ENCODE data around the gene NOLC1. TPM values are rescaled to one million over a fixed set of nuclear protein-coding genes. Genes with fewer than 3 reads are reported as not detected.

The NOLC1 gene
- total RNA-seq, 1 experiment from 2014 or later = 165 TPM

DNA sequence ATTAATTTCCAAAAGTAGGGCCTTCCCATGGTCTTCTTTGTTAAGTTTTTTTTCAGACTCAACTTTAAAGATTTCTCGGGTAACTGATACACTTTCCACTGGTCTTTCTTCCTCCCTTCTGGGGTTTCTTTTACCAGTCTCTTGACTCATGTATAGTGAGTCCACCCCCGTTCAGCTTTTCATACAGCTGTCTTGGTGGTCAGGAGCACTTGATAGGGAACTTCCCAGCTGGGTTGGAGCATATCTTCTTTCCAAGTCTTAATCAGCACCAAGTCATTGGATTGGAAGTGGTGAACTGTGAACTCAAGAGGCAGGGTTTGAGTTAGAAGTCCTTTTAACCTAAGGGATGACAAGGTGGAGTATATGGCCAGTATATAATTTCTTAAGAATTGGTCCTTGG is 44.7 kb downstream of the NOLC1 start (continued):
- TF ChIP-seq JUN (CRISPR knock-in tag; IDR thresholded peaks at IDR 0.05) (no peak), NFATC4 (CRISPR knock-in tag; IDR thresholded peaks at IDR 0.05) (no peak), FOXP1 (CRISPR knock-in tag; IDR thresholded peaks at IDR 0.05; ENCODE audit: borderline replicate concordance) (no peak), NR3C1 (CRISPR knock-in tag; conservative IDR thresholded peaks at IDR 0.05; ENCODE audit: low read depth) (no peak)
- TF ChIP-seq, protein P1, sequence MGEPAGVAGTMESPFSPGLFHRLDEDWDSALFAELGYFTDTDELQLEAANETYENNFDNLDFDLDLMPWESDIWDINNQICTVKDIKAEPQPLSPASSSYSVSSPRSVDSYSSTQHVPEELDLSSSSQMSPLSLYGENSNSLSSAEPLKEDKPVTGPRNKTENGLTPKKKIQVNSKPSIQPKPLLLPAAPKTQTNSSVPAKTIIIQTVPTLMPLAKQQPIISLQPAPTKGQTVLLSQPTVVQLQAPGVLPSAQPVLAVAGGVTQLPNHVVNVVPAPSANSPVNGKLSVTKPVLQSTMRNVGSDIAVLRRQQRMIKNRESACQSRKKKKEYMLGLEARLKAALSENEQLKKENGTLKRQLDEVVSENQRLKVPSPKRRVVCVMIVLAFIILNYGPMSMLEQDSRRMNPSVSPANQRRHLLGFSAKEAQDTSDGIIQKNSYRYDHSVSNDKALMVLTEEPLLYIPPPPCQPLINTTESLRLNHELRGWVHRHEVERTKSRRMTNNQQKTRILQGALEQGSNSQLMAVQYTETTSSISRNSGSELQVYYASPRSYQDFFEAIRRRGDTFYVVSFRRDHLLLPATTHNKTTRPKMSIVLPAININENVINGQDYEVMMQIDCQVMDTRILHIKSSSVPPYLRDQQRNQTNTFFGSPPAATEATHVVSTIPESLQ (CRISPR knock-in tag; IDR thresholded peaks at IDR 0.05) = no peak
- TF ChIP-seq, protein P2, sequence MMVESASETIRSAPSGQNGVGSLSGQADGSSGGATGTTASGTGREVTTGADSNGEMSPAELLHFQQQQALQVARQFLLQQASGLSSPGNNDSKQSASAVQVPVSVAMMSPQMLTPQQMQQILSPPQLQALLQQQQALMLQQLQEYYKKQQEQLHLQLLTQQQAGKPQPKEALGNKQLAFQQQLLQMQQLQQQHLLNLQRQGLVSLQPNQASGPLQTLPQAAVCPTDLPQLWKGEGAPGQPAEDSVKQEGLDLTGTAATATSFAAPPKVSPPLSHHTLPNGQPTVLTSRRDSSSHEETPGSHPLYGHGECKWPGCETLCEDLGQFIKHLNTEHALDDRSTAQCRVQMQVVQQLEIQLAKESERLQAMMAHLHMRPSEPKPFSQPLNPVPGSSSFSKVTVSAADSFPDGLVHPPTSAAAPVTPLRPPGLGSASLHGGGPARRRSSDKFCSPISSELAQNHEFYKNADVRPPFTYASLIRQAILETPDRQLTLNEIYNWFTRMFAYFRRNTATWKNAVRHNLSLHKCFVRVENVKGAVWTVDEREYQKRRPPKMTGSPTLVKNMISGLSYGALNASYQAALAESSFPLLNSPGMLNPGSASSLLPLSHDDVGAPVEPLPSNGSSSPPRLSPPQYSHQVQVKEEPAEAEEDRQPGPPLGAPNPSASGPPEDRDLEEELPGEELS (CRISPR knock-in tag; IDR thresholded peaks at IDR 0.05) = no peak
- TF ChIP-seq, protein P3, sequence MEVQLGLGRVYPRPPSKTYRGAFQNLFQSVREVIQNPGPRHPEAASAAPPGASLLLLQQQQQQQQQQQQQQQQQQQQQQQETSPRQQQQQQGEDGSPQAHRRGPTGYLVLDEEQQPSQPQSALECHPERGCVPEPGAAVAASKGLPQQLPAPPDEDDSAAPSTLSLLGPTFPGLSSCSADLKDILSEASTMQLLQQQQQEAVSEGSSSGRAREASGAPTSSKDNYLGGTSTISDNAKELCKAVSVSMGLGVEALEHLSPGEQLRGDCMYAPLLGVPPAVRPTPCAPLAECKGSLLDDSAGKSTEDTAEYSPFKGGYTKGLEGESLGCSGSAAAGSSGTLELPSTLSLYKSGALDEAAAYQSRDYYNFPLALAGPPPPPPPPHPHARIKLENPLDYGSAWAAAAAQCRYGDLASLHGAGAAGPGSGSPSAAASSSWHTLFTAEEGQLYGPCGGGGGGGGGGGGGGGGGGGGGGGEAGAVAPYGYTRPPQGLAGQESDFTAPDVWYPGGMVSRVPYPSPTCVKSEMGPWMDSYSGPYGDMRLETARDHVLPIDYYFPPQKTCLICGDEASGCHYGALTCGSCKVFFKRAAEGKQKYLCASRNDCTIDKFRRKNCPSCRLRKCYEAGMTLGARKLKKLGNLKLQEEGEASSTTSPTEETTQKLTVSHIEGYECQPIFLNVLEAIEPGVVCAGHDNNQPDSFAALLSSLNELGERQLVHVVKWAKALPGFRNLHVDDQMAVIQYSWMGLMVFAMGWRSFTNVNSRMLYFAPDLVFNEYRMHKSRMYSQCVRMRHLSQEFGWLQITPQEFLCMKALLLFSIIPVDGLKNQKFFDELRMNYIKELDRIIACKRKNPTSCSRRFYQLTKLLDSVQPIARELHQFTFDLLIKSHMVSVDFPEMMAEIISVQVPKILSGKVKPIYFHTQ (CRISPR knock-in tag; IDR thresholded peaks at IDR 0.05) = no peak
- TF ChIP-seq, protein P4, sequence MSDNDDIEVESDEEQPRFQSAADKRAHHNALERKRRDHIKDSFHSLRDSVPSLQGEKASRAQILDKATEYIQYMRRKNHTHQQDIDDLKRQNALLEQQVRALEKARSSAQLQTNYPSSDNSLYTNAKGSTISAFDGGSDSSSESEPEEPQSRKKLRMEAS (CRISPR knock-in tag; IDR thresholded peaks at IDR 0.05) = no peak
- TF ChIP-seq, protein P5, sequence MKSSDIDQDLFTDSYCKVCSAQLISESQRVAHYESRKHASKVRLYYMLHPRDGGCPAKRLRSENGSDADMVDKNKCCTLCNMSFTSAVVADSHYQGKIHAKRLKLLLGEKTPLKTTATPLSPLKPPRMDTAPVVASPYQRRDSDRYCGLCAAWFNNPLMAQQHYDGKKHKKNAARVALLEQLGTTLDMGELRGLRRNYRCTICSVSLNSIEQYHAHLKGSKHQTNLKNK (CRISPR knock-in tag; IDR thresholded peaks at IDR 0.05) = no peak
- TF ChIP-seq, protein P6, sequence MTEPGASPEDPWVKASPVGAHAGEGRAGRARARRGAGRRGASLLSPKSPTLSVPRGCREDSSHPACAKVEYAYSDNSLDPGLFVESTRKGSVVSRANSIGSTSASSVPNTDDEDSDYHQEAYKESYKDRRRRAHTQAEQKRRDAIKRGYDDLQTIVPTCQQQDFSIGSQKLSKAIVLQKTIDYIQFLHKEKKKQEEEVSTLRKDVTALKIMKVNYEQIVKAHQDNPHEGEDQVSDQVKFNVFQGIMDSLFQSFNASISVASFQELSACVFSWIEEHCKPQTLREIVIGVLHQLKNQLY (CRISPR knock-in tag; IDR thresholded peaks at IDR 0.05) = no peak

DNA sequence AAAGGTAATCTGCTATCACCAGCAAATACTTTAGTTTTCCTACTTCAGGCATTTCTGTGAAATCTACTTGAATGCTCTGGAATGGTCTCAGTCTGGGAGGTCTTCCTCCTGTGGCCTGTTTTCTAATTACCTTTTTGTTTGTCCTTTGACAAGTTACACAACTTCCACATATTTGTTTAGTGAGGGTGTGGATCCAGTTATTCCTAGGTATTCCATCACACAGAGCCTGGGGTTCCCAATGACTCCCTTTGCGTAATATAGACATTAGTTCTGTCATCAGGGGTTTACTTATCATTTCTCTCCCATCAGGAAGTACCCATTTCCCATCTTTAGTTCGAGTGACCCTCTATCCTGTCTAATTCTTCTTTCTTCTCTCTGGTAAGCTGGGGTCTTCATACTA is 45.8 kb downstream of the NOLC1 start:
- H3K4me3 Mint-ChIP-seq = no peak overlapping the region
- DNase-seq (ENCODE audit: low spot score) (no peak), ATAC-seq (no peak)
- ChIA-PET CTCF (no interaction called here), POLR2A (no interaction called here)
- peaks cover 16% of the 10 kb centered on the region for H3K36me3 Mint-ChIP-seq
- TF ChIP-seq SP1 (CRISPR knock-in tag; conservative IDR thresholded peaks at IDR 0.05) (no peak), NR1H2 (CRISPR knock-in tag; IDR thresholded peaks at IDR 0.05) (no peak), CREM (CRISPR knock-in tag; IDR thresholded peaks at IDR 0.05) (no peak), ZNF317 (CRISPR knock-in tag; IDR thresholded peaks at IDR 0.05; ENCODE audit: borderline replicate concordance, low read depth) (no peak), ZNF671 (CRISPR knock-in tag; IDR thresholded peaks at IDR 0.05) (no peak), GTF2I (CRISPR knock-in tag; conservative IDR thresholded peaks at IDR 0.05) (no peak), PRRX2 (CRISPR knock-in tag; IDR thresholded peaks at IDR 0.05) (no peak)
- TF ChIP-seq, protein P7, sequence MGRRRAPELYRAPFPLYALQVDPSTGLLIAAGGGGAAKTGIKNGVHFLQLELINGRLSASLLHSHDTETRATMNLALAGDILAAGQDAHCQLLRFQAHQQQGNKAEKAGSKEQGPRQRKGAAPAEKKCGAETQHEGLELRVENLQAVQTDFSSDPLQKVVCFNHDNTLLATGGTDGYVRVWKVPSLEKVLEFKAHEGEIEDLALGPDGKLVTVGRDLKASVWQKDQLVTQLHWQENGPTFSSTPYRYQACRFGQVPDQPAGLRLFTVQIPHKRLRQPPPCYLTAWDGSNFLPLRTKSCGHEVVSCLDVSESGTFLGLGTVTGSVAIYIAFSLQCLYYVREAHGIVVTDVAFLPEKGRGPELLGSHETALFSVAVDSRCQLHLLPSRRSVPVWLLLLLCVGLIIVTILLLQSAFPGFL (CRISPR knock-in tag; IDR thresholded peaks at IDR 0.05; ENCODE audit: borderline replicate concordance) = no peak
- H3K4me1 Mint-ChIP-seq = no peaks in the 10 kb centered on the region
- H3K27me3 Mint-ChIP-seq (ENCODE audit: low read depth) = peaks cover 50% of the 10 kb centered on the region
- peaks cover 57% of the 10 kb centered on the region for H3K9me3 Mint-ChIP-seq
- H3K27ac Mint-ChIP-seq = no peak overlapping the region
